Tibial artery (tissue), 4 donors: ENCODE results near the gene MIPOL1.
A peak's percentile ranks its signal among the peaks of the same experiment; 100 is the strongest.

Experiments
- DNase-seq, 2 donors: peaks; one replicate each; pipeline ENCODE4 v3.0.0-alpha.2; 2019
- H3K27ac ChIP-seq, 2 donors: fragments of 200-600 bp; sonication (generic) in 1 of 2; 1 replicate in 1 of 2; 2 replicates in 1 of 2; pipeline ENCODE4 v1.5.1; 2018 to 2019; ENCODE audit warnings: mild to moderate bottlenecking in 1 of 2
- H3K27me3 ChIP-seq, 2 donors: fragments of 200-600 bp; sonication (generic) in 1 of 2; one replicate each; pipeline versions ENCODE4 v1.5.1 to v1.6.0; 2016 to 2019
- H3K36me3 ChIP-seq, 3 donors: fragments of 200-600 bp; sonication (generic) in 2 of 3; one replicate each; pipeline ENCODE4 v1.5.1; 2016 to 2019; ENCODE audit warnings: mild to moderate bottlenecking in 2 of 3
- H3K4me1 ChIP-seq, 4 donors: fragments of 200-600 bp; sonication (generic) in 2 of 4; 1 replicate in 3 of 4; 2 replicates in 1 of 4; pipeline ENCODE4 v1.5.1; 2016 to 2019
- H3K4me3 ChIP-seq, 2 donors: fragments of 200-600 bp; sonication (generic) in 1 of 2; 1 replicate in 1 of 2; 2 replicates in 1 of 2; pipeline ENCODE4 v1.5.1; 2018 to 2019; ENCODE audit warnings: mild to moderate bottlenecking in 2 of 2
- H3K9me3 ChIP-seq, 3 donors: fragments of 200-600 bp; sonication (generic) in 1 of 3; one replicate each; pipeline ENCODE4 v1.5.1; 2016 to 2019
- intact Hi-C: fragments of 100-400 bp; cut with DNase I; formaldehyde crosslinking; loops from one replicate; pipeline ENCODE4 v1.15.0; 2023; ENCODE audit warnings: low total_unique reads
- TF ChIP-seq, protein P1 (sequence below), 2 experiments: fragments of 200-600 bp in 1 of 2; fragments of 450-650 bp in 1 of 2; IDR thresholded peaks; one replicate each; pipeline ENCODE4 v1.5.1; 2017 to 2019; ENCODE audit warnings: antibody characterized with exemption in 2 of 2, mild to moderate bottlenecking in 1 of 2, moderate library complexity in 1 of 2

The MIPOL1 gene

DNA sequence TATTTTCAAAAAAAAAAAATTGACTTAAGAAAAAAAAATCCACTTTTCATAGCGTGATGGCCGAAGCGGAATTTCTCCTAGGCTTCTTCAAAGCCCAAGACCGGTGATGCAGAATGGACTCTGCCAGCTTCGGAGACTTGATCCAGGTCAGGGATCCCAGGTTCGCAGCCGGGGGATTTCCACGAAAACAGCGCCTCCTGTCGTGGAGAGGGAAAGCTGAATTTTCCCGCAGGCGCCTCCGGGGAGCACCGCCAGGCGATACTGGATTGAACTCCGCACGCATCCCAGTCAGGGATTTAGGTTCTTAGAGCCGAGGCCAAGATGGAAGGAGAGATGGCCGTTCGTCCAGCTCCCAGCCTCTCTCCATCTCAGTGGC, 399.8 kb downstream of the MIPOL1 start:
- Histone ChIP-seq H3K36me3 (no peaks in the 10 kb centered on the region), H3K4me3 (no peak overlapping the region), H3K27me3 (peaks cover 24 to 98% of the 10 kb centered on the region in 2 donors), H3K4me1 (peaks cover 0 to 48% (median 36%) of the 10 kb centered on the region in 4 donors), H3K9me3 (no peaks in the 10 kb centered on the region), H3K27ac (no peak overlapping the region)
- TF ChIP-seq, protein P1, sequence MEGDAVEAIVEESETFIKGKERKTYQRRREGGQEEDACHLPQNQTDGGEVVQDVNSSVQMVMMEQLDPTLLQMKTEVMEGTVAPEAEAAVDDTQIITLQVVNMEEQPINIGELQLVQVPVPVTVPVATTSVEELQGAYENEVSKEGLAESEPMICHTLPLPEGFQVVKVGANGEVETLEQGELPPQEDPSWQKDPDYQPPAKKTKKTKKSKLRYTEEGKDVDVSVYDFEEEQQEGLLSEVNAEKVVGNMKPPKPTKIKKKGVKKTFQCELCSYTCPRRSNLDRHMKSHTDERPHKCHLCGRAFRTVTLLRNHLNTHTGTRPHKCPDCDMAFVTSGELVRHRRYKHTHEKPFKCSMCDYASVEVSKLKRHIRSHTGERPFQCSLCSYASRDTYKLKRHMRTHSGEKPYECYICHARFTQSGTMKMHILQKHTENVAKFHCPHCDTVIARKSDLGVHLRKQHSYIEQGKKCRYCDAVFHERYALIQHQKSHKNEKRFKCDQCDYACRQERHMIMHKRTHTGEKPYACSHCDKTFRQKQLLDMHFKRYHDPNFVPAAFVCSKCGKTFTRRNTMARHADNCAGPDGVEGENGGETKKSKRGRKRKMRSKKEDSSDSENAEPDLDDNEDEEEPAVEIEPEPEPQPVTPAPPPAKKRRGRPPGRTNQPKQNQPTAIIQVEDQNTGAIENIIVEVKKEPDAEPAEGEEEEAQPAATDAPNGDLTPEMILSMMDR (IDR thresholded peaks at IDR 0.05) = no peak
- no peak for DNase-seq
- intact Hi-C loops = loop anchor here (10.0 kb wide), 1 partner anchor 353 kb away; no protein-coding TSS in a partner anchor

DNA sequence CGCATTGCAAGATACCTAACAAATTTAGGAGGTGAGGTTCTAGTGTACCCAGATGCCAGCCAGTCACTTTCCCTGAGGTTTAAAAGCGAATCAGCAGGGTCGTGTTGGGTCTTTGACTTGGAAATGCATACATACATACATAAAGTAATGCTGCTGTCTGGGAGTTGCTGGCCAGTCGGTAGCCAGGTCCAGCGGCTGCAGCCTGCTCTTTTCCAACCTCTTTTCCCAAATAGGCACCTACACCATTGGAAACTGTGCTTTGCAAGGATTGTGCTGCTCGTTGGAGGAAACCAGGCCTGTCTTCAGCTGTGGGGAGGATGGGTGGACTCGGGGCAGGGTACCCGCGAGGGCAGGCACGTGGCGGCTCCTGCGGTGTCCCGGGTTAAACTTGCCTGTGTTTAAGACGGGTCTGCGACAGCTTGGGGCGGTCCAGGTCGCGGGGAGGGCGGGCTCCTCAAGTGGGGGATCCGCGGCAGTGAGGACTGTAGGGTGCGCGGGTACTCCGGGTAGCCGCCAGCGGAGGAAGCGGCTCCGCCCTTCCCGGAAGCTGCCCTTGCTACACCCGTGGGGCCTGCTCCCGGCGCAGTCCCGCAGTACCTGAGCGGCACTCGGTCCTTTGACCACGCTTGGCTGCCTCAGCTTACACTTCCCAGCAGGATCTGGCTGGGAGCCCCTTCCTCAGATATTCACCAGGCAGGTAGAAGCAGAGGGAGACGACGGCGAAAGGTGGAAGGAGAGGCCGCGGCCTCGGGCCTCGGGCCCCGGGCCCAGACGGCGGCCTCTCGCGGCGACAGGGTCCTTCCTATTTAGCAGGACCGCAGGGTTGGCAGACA, 400.4 kb downstream of the MIPOL1 start:
- TF ChIP-seq, protein P1 (IDR thresholded peaks at IDR 0.05) = no peak
- Histone ChIP-seq H3K27ac (no peak overlapping the region), H3K9me3 (no peaks in the 10 kb centered on the region), H3K4me1 (peaks cover 0 to 48% (median 36%) of the 10 kb centered on the region in 4 donors), H3K4me3 (no peak overlapping the region), H3K27me3 (peaks cover 20 to 98% of the 10 kb centered on the region in 2 donors), H3K36me3 (no peaks in the 10 kb centered on the region)
- intact Hi-C loops = loop anchor here (10.0 kb wide), 1 partner anchor 353 kb away; no protein-coding TSS in a partner anchor
- no peak for DNase-seq

DNA sequence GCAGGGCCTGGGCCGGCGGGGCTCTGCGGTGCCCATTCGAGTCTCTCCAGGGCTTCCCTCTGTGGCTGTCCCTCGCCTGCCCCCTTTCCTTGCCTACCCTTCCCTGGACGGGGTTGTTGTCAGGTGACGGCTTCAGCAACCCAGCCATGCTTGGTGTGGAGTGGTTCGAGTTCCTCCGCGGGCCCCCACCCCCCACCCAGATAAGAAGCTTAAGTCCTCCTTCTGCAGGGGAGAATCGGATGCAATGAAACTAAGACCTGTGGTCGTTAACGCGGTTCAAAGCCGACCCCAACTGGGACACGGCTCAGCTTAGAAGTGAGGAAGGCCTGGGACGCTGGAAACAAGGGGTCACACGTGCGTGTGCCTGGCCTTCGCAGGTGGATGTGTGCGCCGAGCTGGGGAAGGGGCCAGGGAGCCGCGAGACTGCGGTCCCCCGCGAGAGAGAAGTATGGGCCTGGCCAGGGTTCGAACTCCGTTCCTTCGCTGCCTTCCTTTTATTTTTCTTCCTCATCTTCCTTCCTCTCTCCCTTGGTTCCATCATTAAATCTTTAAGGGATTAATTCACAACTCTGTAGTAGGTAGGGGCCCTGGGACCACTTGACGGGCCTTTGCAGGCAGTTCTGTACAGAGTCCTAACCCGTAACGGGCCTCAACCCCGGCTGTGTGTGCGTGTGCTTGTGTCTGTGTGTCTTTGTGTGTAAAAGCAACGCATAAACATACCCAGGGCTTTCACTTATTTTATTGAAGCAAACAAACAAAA, 401.2 kb downstream of the MIPOL1 start:
- no peaks in the 10 kb centered on the region for H3K36me3 ChIP-seq
- TF ChIP-seq, protein P1 (IDR thresholded peaks at IDR 0.05) = no peak
- H3K27me3 ChIP-seq = peaks cover 20 to 98% of the 10 kb centered on the region in 2 donors
- no peaks in the 10 kb centered on the region for H3K9me3 ChIP-seq
- H3K27ac ChIP-seq = no peak overlapping the region
- intact Hi-C loops = loop anchor here (10.0 kb wide), 1 partner anchor 354 kb away; no protein-coding TSS in a partner anchor
- DNase-seq = no peak
- H3K4me1 ChIP-seq = peaks cover 0 to 47% (median 35%) of the 10 kb centered on the region in 4 donors
- peak overlapping the region in 1 of 2 donors; percentile 19 for H3K4me3 ChIP-seq

DNA sequence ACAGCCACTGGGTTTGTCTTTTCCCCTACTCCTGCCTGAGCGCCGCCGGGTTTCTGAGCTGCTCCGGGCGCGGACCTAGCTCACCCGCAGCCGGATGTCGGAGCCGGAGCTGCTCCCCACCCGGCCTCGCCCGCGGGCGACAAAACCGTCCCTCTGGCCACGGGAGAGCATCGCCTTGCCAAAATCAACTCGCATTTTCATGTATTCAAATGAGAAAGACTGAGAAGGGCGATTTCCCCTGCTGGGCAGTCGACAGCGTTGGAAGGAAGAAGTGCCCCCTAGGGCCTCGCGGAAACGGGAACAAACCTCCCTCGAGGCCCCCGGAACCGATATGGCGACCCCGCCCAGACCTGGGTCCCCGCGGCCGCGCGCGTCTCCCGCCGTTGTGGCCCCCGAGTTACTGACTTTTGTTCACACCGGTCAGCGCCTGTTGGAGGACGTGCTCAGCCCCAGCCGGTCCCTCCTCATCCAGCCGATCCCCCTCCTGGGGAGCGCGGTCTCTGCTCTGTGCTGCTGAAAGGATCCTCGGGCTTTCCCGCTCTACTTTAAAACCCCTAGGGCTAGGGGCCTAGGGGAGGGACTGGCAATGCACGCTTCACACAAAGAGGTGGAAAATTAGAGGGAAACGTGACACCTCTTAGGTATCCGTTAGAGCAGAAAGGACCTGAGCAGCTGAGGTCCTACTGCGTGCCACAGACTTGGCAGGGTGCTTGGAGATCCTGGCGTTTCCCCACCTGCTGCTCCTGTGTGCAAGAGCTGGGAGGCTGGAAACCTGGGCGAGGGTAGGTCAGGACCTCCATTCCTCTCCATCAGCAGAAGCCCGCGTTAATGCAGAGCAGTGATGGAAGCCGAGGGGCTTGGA, 402.0 kb downstream of the MIPOL1 start:
- TF ChIP-seq, protein P1 (IDR thresholded peaks at IDR 0.05) = no peak
- Histone ChIP-seq H3K36me3 (no peaks in the 10 kb centered on the region), H3K4me3 (peak overlapping the region in 1 of 2 donors; percentile 19), H3K27ac (no peak overlapping the region), H3K9me3 (no peaks in the 10 kb centered on the region), H3K4me1 (peaks cover 0 to 39% (median 29%) of the 10 kb centered on the region in 4 donors), H3K27me3 (peaks cover 20 to 98% of the 10 kb centered on the region in 2 donors)
- DNase-seq = no peak
- intact Hi-C loops = loop anchor here (10.0 kb wide), 1 partner anchor 355 kb away; no protein-coding TSS in a partner anchor
